HepG2 (cell line): Measurements from ENCODE around the gene MIF. TPM values are rescaled to one million over a fixed set of nuclear protein-coding genes. Genes with fewer than 3 reads are reported as not detected.
A peak's percentile ranks its signal among the peaks of the same experiment; 100 is the strongest.

Experiments used
- ATAC-seq: fragments of 200-7000 bp; cut with Tn5 transposase; 3 replicates; pipeline ENCODE4 v1.9.1; 2020; ENCODE audit warnings: mild to moderate bottlenecking, moderate library complexity
- BruUV-seq: library from RNA; stranded (reverse); fragments of 400-500 nt; replicated peaks from 2 replicates; lab custom pipeline; 2021; lab: Mats Ljungman, UMichigan
- CTCF ChIA-PET: fragments of 300-600 bp; formaldehyde crosslinking; extraction: SDS; loops from one replicate; lab custom pipeline; 2021; ENCODE audit warnings: low total read pairs, inconsistent platforms, low intra/inter-chr PET ratio; lab: Yijun Ruan, JAX
- POLR2A ChIA-PET: fragments of 350-600 bp; sonication (Branson Sonifier 250); formaldehyde crosslinking; loops from one replicate; lab custom pipeline; 2020; ENCODE audit warnings: antibody characterized with exemption, inconsistent platforms; lab: Yijun Ruan, JAX
- DNase-seq: peaks from one replicate; pipeline ENCODE4 v3.0.0-alpha.2; 2015; ENCODE audit warnings: low spot score
- FAIRE-seq: peaks from 3 replicates; lab custom pipeline; 2011; peaks lifted over from hg19 to GRCh38; lab: Jason Lieb, UNC
- H2AFZ ChIP-seq: one replicate; pipeline ENCODE4 v1.6.1; 2011; ENCODE audit warnings: low read length, inconsistent platforms
- H3K27ac ChIP-seq: fragments of 300-600 bp; 3 replicates; pipeline ENCODE4 v1.8.0; 2011; ENCODE audit warnings: mixed run types, mild to moderate bottlenecking, mixed read lengths, low read length, inconsistent platforms; ENCODE audit not compliant: insufficient read depth; ENCODE audit errors: extremely low read length
- H3K27me3 ChIP-seq, 2 experiments: fragments of 200-600 bp in 1 of 2; 2 replicates in 1 of 2; 3 replicates in 1 of 2; pipeline versions ENCODE4 v1.6.0 to v1.8.0; 2011; ENCODE audit warnings: low read length in 2 of 2, mild to moderate bottlenecking in 2 of 2, moderate library complexity in 2 of 2, inconsistent platforms in 1 of 2; ENCODE audit not compliant: insufficient read depth in 2 of 2, control insufficient read depth in 1 of 2
- H3K36me3 ChIP-seq, 2 experiments: fragments of 200-600 bp in 1 of 2; replicated peaks in 1 of 2; 2 replicates in 1 of 2; 3 replicates in 1 of 2; pipeline versions ENCODE4 v1.5.1 to v1.8.0; 2011; ENCODE audit warnings: low read length in 2 of 2, inconsistent platforms in 1 of 2; ENCODE audit not compliant: insufficient read depth in 2 of 2, control insufficient read depth in 1 of 2
- H3K4me1 ChIP-seq: 2 replicates; pipeline ENCODE4 v1.5.1; 2012; ENCODE audit warnings: low read length, inconsistent platforms; ENCODE audit not compliant: insufficient read depth
- H3K4me2 ChIP-seq: 2 replicates; pipeline ENCODE4 v1.6.0; 2011; ENCODE audit warnings: low read depth, low read length, inconsistent platforms
- H3K4me3 ChIP-seq, 3 experiments: fragments of 200-600 bp in 1 of 3; sonication (generic), shearing (Covaris generic) in 1 of 3; replicated peaks in 1 of 3; 2 replicates each; pipeline ENCODE4 v1.5.1; 2011 to 2016; ENCODE audit warnings: low read length in 3 of 3, inconsistent platforms in 2 of 3, low read depth in 2 of 3, mild to moderate bottlenecking in 2 of 3, control low read depth in 1 of 3, mixed read lengths in 1 of 3; ENCODE audit not compliant: insufficient read depth in 1 of 3
- H3K79me2 ChIP-seq: one replicate; pipeline ENCODE4 v1.6.1; 2011; ENCODE audit warnings: low read length, inconsistent platforms; ENCODE audit not compliant: insufficient read depth
- H3K9ac ChIP-seq: 2 replicates; pipeline ENCODE4 v1.6.0; 2011; ENCODE audit warnings: mild to moderate bottlenecking, low read depth, low read length, inconsistent platforms; ENCODE audit not compliant: insufficient read depth
- H3K9me3 ChIP-seq: 2 replicates; pipeline ENCODE4 v1.5.1; 2012; ENCODE audit warnings: mild to moderate bottlenecking, low read length
- H4K20me1 ChIP-seq: 2 replicates; pipeline ENCODE4 v1.6.0; 2011; ENCODE audit warnings: inconsistent platforms, mild to moderate bottlenecking, low read length, moderate library complexity; ENCODE audit not compliant: insufficient read depth
- BRCA1 ChIP-seq: sonication (generic); formaldehyde crosslinking; IDR thresholded peaks from 2 replicates; pipeline ENCODE4 v1.4.0; 2020; ENCODE audit warnings: missing genetic modification reagents
- CBFB ChIP-seq: sonication (generic); formaldehyde crosslinking; IDR thresholded peaks from 2 replicates; pipeline ENCODE4 v1.4.0; 2020; ENCODE audit warnings: missing genetic modification reagents
- CBX2 ChIP-seq, 2 experiments: fragments of 200-600 bp in 1 of 2; sonication (generic); formaldehyde crosslinking in 1 of 2; IDR thresholded peaks; 2 replicates each; pipeline versions ENCODE4 v1.7.0 to v1.8.1; 2018 to 2022; ENCODE audit warnings: low read depth in 2 of 2, low read length in 1 of 2, mild to moderate bottlenecking in 1 of 2, missing genetic modification reagents in 1 of 2
- FOXJ3 ChIP-seq: sonication (generic); formaldehyde crosslinking; IDR thresholded peaks from 2 replicates; pipeline ENCODE4 v1.4.0; 2020; ENCODE audit warnings: missing genetic modification reagents, mild to moderate bottlenecking, borderline replicate concordance
- GTF3A ChIP-seq: sonication (generic); formaldehyde crosslinking; conservative IDR thresholded peaks from 2 replicates; pipeline ENCODE4 v1.4.0; 2020; ENCODE audit warnings: mild to moderate bottlenecking, missing genetic modification reagents
- HIC2 ChIP-seq: sonication (generic); formaldehyde crosslinking; IDR thresholded peaks from 2 replicates; pipeline ENCODE4 v1.9.0; 2022; ENCODE audit warnings: low read depth, missing genetic modification reagents
- KAT8 ChIP-seq: IDR thresholded peaks from 2 replicates; pipeline ENCODE4 v1.6.1; 2016; ENCODE audit warnings: missing genetic modification reagents, missing compliant biosample characterization
- KDM2A ChIP-seq: sonication (generic); formaldehyde crosslinking; IDR thresholded peaks from 2 replicates; pipeline ENCODE4 v1.4.0; 2020; ENCODE audit warnings: low read depth, missing genetic modification reagents, borderline replicate concordance
- LCORL ChIP-seq, 2 experiments: fragments of 450-650 bp in 1 of 2; sonication (generic) in 1 of 2; formaldehyde crosslinking in 1 of 2; IDR thresholded peaks; 2 replicates each; pipeline versions ENCODE4 v1.5.0 to v1.6.1; 2017 to 2020; ENCODE audit warnings: antibody characterized with exemption in 1 of 2, missing genetic modification reagents in 1 of 2
- MBNL3 ChIP-seq: fragments of 250-450 bp; sonication (Bioruptor Pico); conservative IDR thresholded peaks from 2 replicates; pipeline ENCODE4 v1.8.0; 2022; ENCODE audit warnings: mild to moderate bottlenecking, inconsistent platforms
- NBN ChIP-seq: fragments of 450-650 bp; conservative IDR thresholded peaks from 2 replicates; pipeline ENCODE4 v1.6.1; 2017
- NRL ChIP-seq: sonication (generic); formaldehyde crosslinking; IDR thresholded peaks from 2 replicates; pipeline ENCODE4 v1.5.0; 2020; ENCODE audit warnings: missing genetic modification reagents, mild to moderate bottlenecking, moderate library complexity, borderline replicate concordance
- POLR2AphosphoS2 ChIP-seq: IDR thresholded peaks from 2 replicates; pipeline ENCODE4 v1.6.1; 2011; ENCODE audit warnings: low read depth, low read length, improper control_type of control experiment
- POLR2G ChIP-seq: fragments of 200-400 bp; formaldehyde crosslinking; IDR thresholded peaks from 2 replicates; pipeline ENCODE4 v1.6.1; 2018; ENCODE audit warnings: mild to moderate bottlenecking, low read depth, low read length, moderate library complexity
- ZFX ChIP-seq: sonication (generic); formaldehyde crosslinking; IDR thresholded peaks from 2 replicates; pipeline ENCODE4 v1.4.0; 2020; ENCODE audit warnings: mild to moderate bottlenecking, low read depth, missing genetic modification reagents, moderate library complexity
- ZNF224 ChIP-seq: sonication (generic); formaldehyde crosslinking; IDR thresholded peaks from 2 replicates; pipeline ENCODE4 v1.5.0; 2020; ENCODE audit warnings: mild to moderate bottlenecking, missing genetic modification reagents
- ZNF276 ChIP-seq: sonication (generic); formaldehyde crosslinking; IDR thresholded peaks from 2 replicates; pipeline ENCODE4 v1.4.0; 2020; ENCODE audit warnings: mild to moderate bottlenecking, low read depth, missing genetic modification reagents
- ZNF629 ChIP-seq: sonication (generic); formaldehyde crosslinking; conservative IDR thresholded peaks from 2 replicates; pipeline ENCODE4 v1.5.0; 2020; ENCODE audit warnings: missing genetic modification reagents
- ZNF891 ChIP-seq: sonication (generic); formaldehyde crosslinking; IDR thresholded peaks from 2 replicates; pipeline ENCODE4 v1.5.0; 2020; ENCODE audit warnings: mild to moderate bottlenecking, missing genetic modification reagents
- WGBS: methylation state at CpG from one replicate; pipeline ENCODE4 v1.1.6; 2017; ENCODE audit warnings: low lambda C conversion rate; 5-methylcytosine and 5-hydroxymethylcytosine counted together
- in situ Hi-C: cut with HindIII; loops from 2 replicates; pipeline ENCODE4 v1.10.0; 2017; ENCODE audit warnings: low pct_unique_long_range_greater_than_20kb; ENCODE audit not compliant: extremely low pct_ligation_motif_present
- intact Hi-C: fragments of 100-400 bp; cut with micrococcal nuclease; formaldehyde crosslinking; loops from one replicate; pipeline ENCODE4 v1.10.0; 2022; ENCODE audit not compliant: unreplicated experiment
- polyA plus RNA-seq, 8 experiments: library from polyadenylated mRNA; depleted of rRNA in 3 of 8; stranded (reverse) in 7 of 8; unstranded in 1 of 8; fragments of >200 nt; fragmentation: Illumina TruSeq in 4 of 8; extraction: Trizol in 4 of 8; gene quantifications; 2 replicates each; pipeline versions ENCODE4 v1.2.1 to v1.2.3, GENCODE V29; 2011 to 2016; ENCODE audit warnings: low read depth in 4 of 8, missing spikeins in 1 of 8, mixed read lengths in 1 of 8; ENCODE audit not compliant: insufficient read depth in 1 of 8
- total RNA-seq, 5 experiments: library from RNA; depleted of rRNA; stranded (reverse); fragments of >200 nt; fragmentation: Illumina TruSeq; extraction: Trizol; gene quantifications; 2 replicates each; pipeline ENCODE4 v1.2.3, GENCODE V29; 2016; ENCODE audit warnings: low read depth in 1 of 5

Gene MIF
- total and polyA plus RNA-seq, 2 of the 13 experiments (the other 11 are each of a cell fraction or from before 2014, with no cell fraction given), result 634 to 675 TPM

GRCh38 chr22:23856721-23857605, 37.2 kb upstream of the MIF start:
- in situ Hi-C loops (no loop called here), intact Hi-C loops (loop anchor here (5.0 kb wide), 1 partner anchor 70 kb away; the partner anchor contains the start of gene SMARCB1)
- H4K20me1 ChIP-seq, result no peaks in the 10 kb centered on the region
- H3K4me2 ChIP-seq, result peak overlapping the region; percentile 100
- H3K4me1 ChIP-seq, result peaks cover 25% of the 10 kb centered on the region
- ATAC-seq, result peak; percentile 75
- CTCF ChIA-PET, result interaction anchor here (2.1 kb wide), 1 partner anchor 88 kb away, joined by 6 read pairs; no protein-coding TSS in a partner anchor
- peak overlapping the region; percentile 71 for H3K9ac ChIP-seq
- peak; percentile 54 for DNase-seq
- no peaks in the 10 kb centered on the region for H3K36me3 ChIP-seq
- H3K4me3 ChIP-seq, result peak overlapping the region; percentile 65 to 89 (median 75)
- peaks cover 7% of the 10 kb centered on the region for H3K79me2 ChIP-seq
- POLR2A ChIA-PET, result interaction anchor here (0.6 to 3.2 kb wide), 40 partner anchors 8 to 691 kb away, joined by 3 to 57 read pairs (median 4); partner anchors contain the start of genes CHCHD10, MIF, MMP11 and SMARCB1
- H3K9me3 ChIP-seq, result no peaks in the 10 kb centered on the region
- H3K27me3 ChIP-seq, result no peaks in the 10 kb centered on the region; a peak in 1 of 5 replicates
- H3K27ac ChIP-seq, result peak overlapping the region; percentile 81
- no TSS peak for BruUV-seq
- 2% methylated on average over 18 of the region's 58 CpGs for WGBS
- no peak for FAIRE-seq
- H2AFZ ChIP-seq, result peak overlapping the region; percentile 85
- TF ChIP-seq MBNL3 (CRISPR knock-in tag) (no peak), POLR2AphosphoS2 (no peak), ZNF224 (CRISPR knock-in tag) (0 out of 2 replicates have a peak, but pooled peaks have one; percentile 66), HIC2 (CRISPR knock-in tag) (no peak), KAT8 (CRISPR knock-in tag) (peak; percentile 12; the same call in 1 of the 2 replicates), GTF3A (CRISPR knock-in tag) (no peak), CBFB (CRISPR knock-in tag) (no peak), KDM2A (CRISPR knock-in tag) (peak; percentile 5; the same call in 1 of the 2 replicates), LCORL (IDR thresholded peaks at IDR 0.05) (no peak), LCORL (CRISPR knock-in tag; IDR thresholded peaks at IDR 0.05) (peak; percentile 41; the same call in 1 of the 2 replicates), CBX2 (IDR thresholded peaks at IDR 0.05; ENCODE audit: low read depth, low read length) (no peak), CBX2 (CRISPR knock-in tag; IDR thresholded peaks at IDR 0.05; ENCODE audit: low read depth) (no peak), ZNF276 (CRISPR knock-in tag) (no peak), POLR2G (0 out of 2 replicates have a peak, but pooled peaks have one; percentile 42), BRCA1 (CRISPR knock-in tag) (no peak), NRL (CRISPR knock-in tag) (peak; percentile 77; the same call in 1 of the 2 replicates), ZNF891 (CRISPR knock-in tag) (peak; percentile 56), FOXJ3 (CRISPR knock-in tag) (no peak), NBN (no peak), ZFX (CRISPR knock-in tag) (peak; percentile 65; the same call in 1 of the 2 replicates), ZNF629 (CRISPR knock-in tag) (no peak)
